PFSK-1 (cell line): ENCODE data around the gene KRT13.

ENCODE experiments used
- FOXP2 ChIP-seq: optimal IDR thresholded peaks from 2 replicates; pipeline ENCODE3; 2011; ENCODE audit warnings: borderline replicate concordance, control low read depth, inconsistent platforms; ENCODE audit not compliant: insufficient read depth; ENCODE audit errors: extremely low read length, extremely low read depth
- POLR2AphosphoS5 ChIP-seq: IDR thresholded peaks from 2 replicates; pipeline ENCODE4 v1.6.1; 2012; ENCODE audit warnings: low read depth, mild to moderate bottlenecking, control low read depth, low read length, moderate library complexity
- SIN3A ChIP-seq: IDR thresholded peaks from 2 replicates; pipeline ENCODE4 v1.6.1; 2012; ENCODE audit warnings: mild to moderate bottlenecking, low read length, moderate library complexity, borderline replicate concordance; ENCODE audit not compliant: insufficient read depth
- TF ChIP-seq, protein P1 (sequence below), 2 experiments: IDR thresholded peaks; 2 replicates each; pipeline versions ENCODE4 v1.6.1 to v1.8.0; 2011 to 2012; ENCODE audit warnings: low read depth in 2 of 2, low read length in 2 of 2, control low read depth in 1 of 2, inconsistent platforms in 1 of 2, mild to moderate bottlenecking in 1 of 2, moderate library complexity in 1 of 2; ENCODE audit not compliant: insufficient read depth in 1 of 2

GRCh38 chr17:41467561-41467960, 37.9 kb downstream of the KRT13 start:
- TF ChIP-seq, protein P1, sequence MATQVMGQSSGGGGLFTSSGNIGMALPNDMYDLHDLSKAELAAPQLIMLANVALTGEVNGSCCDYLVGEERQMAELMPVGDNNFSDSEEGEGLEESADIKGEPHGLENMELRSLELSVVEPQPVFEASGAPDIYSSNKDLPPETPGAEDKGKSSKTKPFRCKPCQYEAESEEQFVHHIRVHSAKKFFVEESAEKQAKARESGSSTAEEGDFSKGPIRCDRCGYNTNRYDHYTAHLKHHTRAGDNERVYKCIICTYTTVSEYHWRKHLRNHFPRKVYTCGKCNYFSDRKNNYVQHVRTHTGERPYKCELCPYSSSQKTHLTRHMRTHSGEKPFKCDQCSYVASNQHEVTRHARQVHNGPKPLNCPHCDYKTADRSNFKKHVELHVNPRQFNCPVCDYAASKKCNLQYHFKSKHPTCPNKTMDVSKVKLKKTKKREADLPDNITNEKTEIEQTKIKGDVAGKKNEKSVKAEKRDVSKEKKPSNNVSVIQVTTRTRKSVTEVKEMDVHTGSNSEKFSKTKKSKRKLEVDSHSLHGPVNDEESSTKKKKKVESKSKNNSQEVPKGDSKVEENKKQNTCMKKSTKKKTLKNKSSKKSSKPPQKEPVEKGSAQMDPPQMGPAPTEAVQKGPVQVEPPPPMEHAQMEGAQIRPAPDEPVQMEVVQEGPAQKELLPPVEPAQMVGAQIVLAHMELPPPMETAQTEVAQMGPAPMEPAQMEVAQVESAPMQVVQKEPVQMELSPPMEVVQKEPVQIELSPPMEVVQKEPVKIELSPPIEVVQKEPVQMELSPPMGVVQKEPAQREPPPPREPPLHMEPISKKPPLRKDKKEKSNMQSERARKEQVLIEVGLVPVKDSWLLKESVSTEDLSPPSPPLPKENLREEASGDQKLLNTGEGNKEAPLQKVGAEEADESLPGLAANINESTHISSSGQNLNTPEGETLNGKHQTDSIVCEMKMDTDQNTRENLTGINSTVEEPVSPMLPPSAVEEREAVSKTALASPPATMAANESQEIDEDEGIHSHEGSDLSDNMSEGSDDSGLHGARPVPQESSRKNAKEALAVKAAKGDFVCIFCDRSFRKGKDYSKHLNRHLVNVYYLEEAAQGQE (IDR thresholded peaks at IDR 0.05; ENCODE audit: insufficient read depth in 1 of 2, low read depth in 2 of 2, low read length in 2 of 2) = no peak
- no peak for TF ChIP-seq FOXP2
- TF ChIP-seq POLR2AphosphoS5 = no peak
- TF ChIP-seq SIN3A = no peak
